ENCODE measurements around the gene CLEC1A.
A peak's percentile ranks its signal among the peaks of the same experiment; 100 is the strongest.

CLEC1A gene

GRCh38 chr12:10102322-10102721 lies 3.5 kb upstream of the CLEC1A start:
- no peak for DNase-seq (ENCODE audit: low spot score)

GRCh38 chr12:10101648-10102220 lies 2.9 kb upstream of the CLEC1A start:
- no peak for DNase-seq (ENCODE audit: low spot score)
- TF ChIP-seq CTCF (IDR thresholded peaks at IDR 0.05), result no peak
- Histone ChIP-seq H3K27ac (peak overlapping the region in 1 of 2 donors; percentile 65), H3K4me3 (no peak overlapping the region)

More at GRCh38 chr12:10102322-10102721, 3.5 kb upstream of the CLEC1A start:
- no peak for TF ChIP-seq CTCF (IDR thresholded peaks at IDR 0.05)
- Histone ChIP-seq H3K4me3 (no peak overlapping the region), H3K27ac (no peak overlapping the region)

GRCh38 chr12:10101042-10101579 lies 2.3 kb upstream of the CLEC1A start:
- no peak for TF ChIP-seq CTCF (IDR thresholded peaks at IDR 0.05)
- H3K4me3 ChIP-seq, result peak overlapping the region; percentile 32
- peak overlapping the region in 1 of 2 donors; percentile 65 for H3K27ac ChIP-seq
- DNase-seq (ENCODE audit: low spot score), result no peak

- H3K4me3 ChIP-seq, result peak overlapping the region; percentile 23
Observed at GRCh38 chr12:10097521-10097920, 1.3 kb downstream of the CLEC1A start.

GRCh38 chr12:10095971-10096370 lies 2.8 kb downstream of the CLEC1A start:
- no peak for TF ChIP-seq CTCF (IDR thresholded peaks at IDR 0.05)
- DNase-seq (ENCODE audit: low spot score), result no peak
- no peak overlapping the region for H3K4me3 ChIP-seq
- no peak overlapping the region for H3K27ac ChIP-seq

More at GRCh38 chr12:10097521-10097920, 1.3 kb downstream of the CLEC1A start:
- peak overlapping the region; percentile 7 to 53 for H3K27ac ChIP-seq
- no peak for TF ChIP-seq CTCF (IDR thresholded peaks at IDR 0.05)
- DNase-seq (ENCODE audit: low spot score), result no peak

- Histone ChIP-seq H3K4me3 (no peak overlapping the region), H3K27ac (peak overlapping the region in 1 of 2 donors; percentile 40)
- TF ChIP-seq CTCF (IDR thresholded peaks at IDR 0.05), result no peak
- DNase-seq (ENCODE audit: low spot score), result no peak
Observed at GRCh38 chr12:10094646-10095395, 4.0 kb downstream of the CLEC1A start.
